Activated naive CD4-positive, alpha-beta T cell treated with anti-CD3 and anti-CD28 coated beads, Interleukin-2, amount 50 U/mL, for 16 hours (primary cell): ENCODE measurements around the gene PLXDC2.

Source experiments
- DNase-seq: peaks from one replicate; pipeline ENCODE4 v3.0.0-alpha.2; 2020

PLXDC2 gene

GRCh38 chr10:20299034-20299736 is 483.0 kb downstream of the PLXDC2 start:
- no peak for DNase-seq

GRCh38 chr10:20300735-20301134 is 484.5 kb downstream of the PLXDC2 start:
- DNase-seq, result no peak

- DNase-seq, result no peak
Observed at GRCh38 chr10:20302033-20302432, 485.8 kb downstream of the PLXDC2 start.

GRCh38 chr10:20303453-20304152 is 487.4 kb downstream of the PLXDC2 start:
- no peak for DNase-seq

GRCh38 chr10:20313665-20314064 is 497.4 kb downstream of the PLXDC2 start:
- no peak for DNase-seq

- no peak for DNase-seq
Observed at GRCh38 chr10:20314431-20314830, 498.2 kb downstream of the PLXDC2 start.

- no peak for DNase-seq
Observed at GRCh38 chr10:20327954-20328353, 511.7 kb downstream of the PLXDC2 start.

GRCh38 chr10:20330246-20330645 is 514.0 kb downstream of the PLXDC2 start:
- DNase-seq, result no peak

GRCh38 chr10:20334559-20334958 is 518.3 kb downstream of the PLXDC2 start:
- no peak for DNase-seq
